GM18907 (cell line): Measurements from ENCODE around the gene LMAN2.

Experiments
- ATAC-seq: cut with Tn5 transposase; IDR thresholded peaks from one replicate; pipeline ENCODE4 v1.9.1; 2021; ENCODE audit warnings: mild to moderate bottlenecking, moderate library complexity; ENCODE audit not compliant: unreplicated experiment

The LMAN2 gene

DNA sequence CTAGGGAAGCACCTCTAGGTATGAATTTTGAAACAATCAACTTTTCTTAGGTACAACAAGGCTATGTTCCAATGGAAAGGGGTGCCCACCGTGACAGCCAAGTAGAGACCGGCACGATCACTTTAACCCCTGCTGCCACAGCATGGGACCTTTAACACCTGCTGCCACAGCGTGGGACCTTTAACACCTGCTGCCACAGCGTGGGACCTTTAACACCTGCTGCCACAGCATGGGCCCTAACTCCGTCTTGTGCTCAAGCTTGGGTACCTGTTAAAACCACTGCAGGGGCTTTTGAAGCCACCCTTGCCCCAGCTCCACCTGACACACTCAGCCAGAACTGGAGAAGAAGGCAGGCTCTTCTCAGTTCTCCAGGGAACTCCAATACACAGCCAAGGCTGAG is 21.6 kb downstream of the LMAN2 start:
- no peak for ATAC-seq

DNA sequence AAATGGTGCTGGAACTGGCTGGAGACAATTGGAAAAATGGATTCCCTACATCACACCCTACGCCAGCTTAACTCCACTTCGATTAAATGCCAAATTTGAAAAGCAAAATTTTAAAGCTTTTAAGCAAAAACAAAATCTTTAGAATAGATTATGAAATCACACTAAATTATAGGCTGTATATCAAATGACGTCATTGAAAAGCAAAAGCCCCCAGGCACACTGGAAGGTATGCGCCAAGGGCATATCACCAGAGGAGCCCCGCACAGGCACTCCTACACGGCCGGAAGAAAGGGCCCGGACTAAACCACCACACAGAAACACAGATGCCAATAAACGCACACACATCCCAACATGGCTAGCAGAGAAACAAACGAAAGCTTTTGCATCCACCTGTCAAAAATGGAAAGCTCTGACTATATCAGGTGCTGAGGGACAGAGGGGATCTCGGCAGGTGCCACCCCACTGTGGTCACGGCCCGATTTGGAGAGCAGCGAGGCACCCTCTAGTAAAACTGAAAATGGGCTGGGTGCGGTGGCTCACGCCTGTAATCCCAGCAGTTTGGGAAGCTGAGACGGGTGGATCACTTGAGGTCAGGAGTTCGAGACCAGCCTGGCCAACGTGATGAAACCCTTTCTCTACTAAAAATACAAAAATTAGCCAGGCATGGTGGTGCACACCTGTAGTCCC is 22.8 kb downstream of the LMAN2 start:
- no peak for ATAC-seq

DNA sequence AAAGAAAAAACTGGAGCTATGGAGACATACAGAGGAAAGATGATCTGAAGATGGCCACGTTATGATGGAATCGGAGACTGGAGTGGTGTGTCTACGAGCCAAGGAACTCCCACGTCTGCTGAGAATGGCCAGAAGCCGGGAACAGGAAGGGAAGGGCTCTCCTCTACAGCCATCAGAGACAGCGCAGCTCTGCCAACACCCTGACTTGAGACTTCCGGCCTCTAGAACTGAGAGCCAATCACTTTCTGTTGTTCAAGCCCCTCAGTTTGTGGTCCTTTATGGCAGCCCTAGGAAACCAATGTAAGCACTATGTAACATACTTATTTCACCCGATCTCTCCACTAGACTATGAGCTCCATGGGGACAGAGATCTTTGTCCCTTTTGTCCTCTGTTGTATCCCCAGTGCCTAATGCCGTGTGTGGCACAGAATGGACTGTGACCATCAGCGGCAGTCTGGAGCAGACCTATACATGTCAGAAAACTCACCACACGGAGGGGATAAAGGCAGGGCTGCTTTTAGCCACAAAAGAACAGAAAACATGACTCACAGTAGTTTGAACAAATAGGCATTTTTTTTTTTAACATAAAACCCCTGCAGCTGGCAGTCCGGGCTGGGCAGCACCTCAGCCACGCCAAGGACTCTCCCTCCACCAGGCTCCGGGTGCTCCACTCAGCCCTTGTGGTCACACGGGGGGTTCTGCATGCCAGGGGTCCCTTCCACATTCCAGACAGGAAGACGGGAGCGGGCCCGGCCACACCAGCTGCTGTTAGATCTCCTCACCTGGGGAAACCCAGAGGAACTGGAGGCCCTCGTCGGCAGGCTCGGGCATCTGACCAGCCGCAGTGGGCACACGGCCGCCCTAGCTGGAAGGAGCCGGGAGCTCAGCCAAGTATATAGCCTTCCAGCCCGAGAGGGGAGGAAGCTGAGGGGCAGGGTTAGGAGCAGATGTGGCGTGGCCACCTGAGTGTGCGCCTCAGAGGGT is 23.6 kb downstream of the LMAN2 start:
- ATAC-seq = no peak

DNA sequence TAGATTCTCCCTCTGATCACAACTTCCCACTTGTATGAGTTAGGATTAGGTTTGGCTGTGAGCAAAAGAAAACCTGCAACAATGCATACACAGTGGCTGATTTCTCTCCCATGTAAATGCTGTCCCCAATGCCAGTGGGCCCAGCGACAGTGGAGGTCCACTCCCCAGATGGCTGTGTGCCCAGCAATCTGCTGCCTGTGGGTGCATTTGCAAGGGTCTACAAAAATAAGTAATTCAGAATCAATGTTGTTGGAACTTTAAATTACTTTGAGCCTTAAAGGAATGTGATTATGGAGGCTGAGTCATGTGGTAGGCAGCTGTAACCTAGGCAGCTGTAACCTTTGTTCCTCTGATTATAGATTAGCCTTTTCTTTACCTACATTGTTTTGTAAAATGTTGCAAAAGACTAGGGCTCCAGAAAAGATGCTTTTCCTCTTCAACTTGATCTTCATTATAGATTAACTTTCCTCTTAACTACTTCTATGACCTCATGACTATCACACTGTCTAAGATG is 25.5 kb downstream of the LMAN2 start:
- ATAC-seq = no peak

DNA sequence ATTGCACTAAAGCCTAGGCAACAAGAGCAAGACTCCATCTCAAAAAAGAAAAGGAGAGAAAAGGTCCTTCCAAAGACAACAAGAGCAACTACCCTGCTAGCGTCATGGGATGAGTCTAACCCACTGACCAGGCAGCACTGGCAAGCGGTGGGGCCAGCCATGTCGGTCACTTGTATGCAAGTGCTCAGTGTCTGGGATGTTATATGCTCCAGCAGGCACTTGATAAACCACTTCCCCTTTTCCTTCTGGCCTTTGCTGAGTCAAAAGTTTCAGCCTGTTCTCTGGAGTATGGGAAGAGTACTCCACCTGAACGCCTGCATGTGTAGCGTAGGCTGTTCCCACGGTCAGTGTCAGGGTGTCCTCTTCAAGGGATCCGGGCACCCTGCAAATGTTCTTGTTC is 30.6 kb downstream of the LMAN2 start:
- ATAC-seq = no peak

DNA sequence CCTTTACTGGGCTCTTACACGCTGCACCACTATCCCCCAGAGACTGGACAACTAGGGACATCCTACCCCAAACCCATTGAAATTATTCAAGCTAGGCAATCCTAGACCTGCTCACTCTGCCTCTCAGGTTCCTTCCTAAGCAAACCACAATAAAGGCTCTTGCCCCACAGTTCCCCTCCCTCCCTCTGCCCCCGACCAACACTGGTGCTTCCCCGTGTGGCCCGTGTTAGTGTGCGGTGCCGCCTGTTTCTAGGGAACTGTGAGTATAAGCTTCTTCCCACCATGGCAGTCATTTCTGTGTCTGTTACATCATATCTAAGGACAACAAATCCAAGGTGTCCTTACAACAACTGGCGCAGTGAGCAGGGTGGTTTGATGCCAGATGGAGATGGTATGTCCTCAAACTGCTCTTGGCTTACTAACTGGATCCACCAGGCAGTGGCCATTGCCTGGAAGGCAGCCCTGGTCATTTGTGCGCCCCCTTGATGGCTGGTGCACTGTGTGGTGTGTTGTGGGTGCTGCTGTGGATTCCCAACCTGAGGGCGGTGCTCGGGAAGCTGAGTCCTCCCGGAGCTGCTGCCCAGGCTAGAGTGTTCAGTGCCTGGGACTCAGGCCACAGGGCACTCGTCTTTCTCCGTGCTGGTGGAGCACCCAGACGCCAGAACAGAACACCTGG is 31.4 kb downstream of the LMAN2 start:
- no peak for ATAC-seq

DNA sequence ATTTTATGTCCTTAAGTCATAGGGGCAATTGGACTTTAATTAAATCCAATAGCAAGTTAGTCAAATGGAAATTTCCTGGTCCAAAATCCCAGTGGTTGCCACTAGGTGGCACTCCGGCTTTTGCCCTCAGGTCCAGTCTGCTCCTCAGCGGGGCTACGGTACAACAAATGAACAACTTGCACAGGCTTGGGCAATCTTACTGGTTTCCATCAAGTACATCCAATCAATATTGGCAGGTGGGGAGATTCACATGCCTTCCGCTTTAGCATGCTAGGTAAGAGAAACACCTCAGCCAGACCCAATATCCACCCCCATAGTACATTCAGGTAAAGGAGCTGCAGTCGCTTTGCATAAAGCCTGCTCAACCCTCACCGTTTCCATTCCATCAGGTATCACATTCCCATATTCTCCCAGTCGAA is 33.5 kb downstream of the LMAN2 start:
- no peak for ATAC-seq

DNA sequence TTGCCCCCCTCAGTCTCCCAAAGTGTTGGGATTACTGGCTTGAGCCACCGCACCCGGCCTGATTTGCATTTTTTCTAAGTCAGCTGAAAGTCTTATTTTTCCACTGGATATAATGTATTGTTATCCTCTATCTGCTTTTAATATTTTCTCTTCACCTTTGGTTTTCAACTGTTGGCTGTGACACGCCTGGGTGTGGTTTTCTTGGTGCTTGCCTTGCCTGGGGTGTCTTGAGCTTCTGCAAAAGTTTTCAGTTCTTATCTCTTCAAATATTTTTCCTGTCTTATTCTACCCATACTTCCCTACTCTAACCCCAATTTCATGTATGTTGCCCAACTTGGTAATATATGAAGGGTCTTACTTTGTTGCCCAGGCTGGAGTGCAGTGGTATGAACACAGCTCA is 35.5 kb downstream of the LMAN2 start:
- ATAC-seq = no peak

DNA sequence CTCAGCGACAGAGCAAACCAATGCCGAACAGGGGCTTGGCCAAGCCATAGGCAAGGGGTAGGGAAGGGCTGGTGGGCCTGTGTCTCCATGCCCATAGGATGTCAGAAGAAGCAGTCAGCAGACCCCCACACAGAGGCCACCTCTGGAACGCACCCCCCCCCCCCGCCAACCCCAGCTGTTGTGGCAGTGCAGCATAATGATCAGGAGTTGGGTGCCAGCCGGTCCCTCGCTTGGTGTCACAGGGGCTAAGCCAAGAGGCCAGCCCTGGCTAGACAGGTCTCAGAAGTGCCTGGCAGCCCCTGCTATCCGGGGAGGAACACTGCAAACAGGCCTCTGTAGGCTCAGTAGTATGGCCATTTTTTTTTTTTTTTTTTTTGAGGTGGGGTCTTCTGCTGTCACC is 36.1 kb downstream of the LMAN2 start:
- ATAC-seq = no peak

DNA sequence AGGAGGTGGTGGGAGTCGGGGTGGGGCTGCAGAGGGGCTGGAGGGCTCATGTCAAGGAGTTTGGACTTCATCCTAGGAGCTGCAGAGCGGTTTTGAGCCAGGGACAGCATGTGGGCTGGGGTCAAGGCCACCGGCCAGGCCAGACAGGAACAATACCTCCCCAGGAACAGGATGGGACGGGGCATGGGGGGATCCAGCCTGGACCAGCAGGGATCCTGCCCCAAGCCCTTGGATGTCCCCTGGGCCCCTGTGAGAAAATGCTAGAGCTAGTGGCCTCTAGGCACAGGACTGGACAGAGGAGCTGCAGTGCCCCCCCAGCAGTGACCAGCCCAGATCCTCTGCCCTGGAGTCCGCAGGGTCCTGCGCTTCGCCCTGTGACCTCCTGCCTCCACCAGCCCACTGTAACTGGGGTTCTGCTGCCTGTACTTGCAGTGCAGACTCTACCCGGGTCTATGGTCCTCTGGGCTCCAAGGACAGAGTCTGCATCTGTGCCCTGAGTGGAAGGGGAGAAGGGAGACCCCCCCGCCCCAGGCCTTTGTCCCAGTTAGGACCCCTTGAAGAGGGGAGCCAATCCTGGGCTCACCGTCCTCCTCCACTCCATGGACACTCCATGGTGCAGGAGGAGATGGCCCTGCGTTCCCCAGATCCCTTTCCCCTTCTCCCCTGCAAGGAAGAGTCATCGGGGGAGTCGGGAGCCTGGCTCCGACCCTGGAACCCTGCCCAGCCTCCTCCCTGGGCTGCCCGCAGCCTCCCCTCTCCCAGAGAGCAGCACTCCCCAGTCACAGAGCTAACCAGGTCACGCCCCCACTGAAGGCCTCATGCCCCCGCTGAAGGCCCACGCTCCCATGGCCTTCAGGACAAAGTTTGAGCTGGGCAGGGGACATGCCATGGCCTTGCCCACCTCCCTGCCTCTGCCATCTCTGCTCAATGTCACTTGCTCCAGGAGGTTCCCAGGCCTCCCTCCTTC is 36.8 kb downstream of the LMAN2 start:
- no peak for ATAC-seq

DNA sequence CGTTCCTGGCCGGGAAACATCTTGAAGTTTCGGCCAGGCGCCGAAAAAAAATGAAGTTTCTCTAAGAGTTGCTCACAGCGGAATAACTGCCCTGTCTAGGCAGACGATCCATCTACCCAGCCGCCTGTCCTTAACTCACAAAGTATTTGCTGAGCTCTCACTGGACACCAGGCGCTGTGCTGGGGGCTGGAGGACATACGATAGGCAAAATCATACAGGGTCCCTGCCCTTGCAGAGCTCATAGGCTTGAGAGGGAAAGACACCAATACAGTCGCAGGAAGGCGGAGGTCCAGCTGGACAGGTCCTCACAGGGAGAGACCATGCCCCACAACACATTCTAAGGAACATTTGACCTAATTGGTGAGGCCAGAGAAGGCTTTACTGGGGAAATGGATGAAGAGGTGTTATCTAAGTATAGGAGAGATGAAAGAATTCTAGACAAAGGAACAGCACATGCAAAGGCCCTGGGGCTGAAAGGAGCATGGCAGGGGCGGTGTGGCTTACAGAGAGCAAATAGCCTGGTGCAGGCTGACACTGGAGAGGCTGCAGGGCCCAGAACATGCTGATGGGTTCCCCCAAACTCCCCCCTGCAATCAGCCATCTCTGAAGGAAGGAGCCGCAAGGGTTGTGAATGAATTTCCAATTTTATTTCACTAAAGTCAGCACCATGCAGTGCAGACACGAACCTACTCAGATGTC is 37.8 kb downstream of the LMAN2 start:
- no peak for ATAC-seq

DNA sequence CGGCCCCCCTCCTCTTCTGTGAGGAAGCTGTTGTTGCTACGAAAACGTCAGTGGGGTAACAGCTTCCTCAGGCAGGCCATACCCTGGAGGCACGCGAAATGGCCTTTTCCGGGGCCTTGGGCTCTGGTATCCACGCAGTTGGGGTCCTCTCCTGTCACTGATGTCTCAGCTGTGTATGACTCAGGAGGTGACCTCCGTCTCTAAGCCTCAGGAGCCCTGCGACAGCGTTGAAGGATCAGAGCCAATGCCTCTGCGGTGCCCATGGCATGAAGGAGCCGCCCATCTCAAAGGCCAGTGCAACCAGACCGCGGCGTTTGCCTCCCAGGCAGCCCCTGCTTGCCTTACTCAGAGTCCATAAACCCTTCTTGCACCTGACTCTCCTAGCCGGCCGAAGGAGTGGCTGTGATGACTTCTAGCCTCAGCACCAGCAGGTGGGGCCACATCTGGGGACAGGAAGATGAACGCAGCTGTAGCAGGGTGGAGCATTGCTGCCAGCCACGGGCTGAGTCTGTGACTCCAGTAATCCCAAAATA is 38.8 kb downstream of the LMAN2 start:
- ATAC-seq = peak; percentile 24

DNA sequence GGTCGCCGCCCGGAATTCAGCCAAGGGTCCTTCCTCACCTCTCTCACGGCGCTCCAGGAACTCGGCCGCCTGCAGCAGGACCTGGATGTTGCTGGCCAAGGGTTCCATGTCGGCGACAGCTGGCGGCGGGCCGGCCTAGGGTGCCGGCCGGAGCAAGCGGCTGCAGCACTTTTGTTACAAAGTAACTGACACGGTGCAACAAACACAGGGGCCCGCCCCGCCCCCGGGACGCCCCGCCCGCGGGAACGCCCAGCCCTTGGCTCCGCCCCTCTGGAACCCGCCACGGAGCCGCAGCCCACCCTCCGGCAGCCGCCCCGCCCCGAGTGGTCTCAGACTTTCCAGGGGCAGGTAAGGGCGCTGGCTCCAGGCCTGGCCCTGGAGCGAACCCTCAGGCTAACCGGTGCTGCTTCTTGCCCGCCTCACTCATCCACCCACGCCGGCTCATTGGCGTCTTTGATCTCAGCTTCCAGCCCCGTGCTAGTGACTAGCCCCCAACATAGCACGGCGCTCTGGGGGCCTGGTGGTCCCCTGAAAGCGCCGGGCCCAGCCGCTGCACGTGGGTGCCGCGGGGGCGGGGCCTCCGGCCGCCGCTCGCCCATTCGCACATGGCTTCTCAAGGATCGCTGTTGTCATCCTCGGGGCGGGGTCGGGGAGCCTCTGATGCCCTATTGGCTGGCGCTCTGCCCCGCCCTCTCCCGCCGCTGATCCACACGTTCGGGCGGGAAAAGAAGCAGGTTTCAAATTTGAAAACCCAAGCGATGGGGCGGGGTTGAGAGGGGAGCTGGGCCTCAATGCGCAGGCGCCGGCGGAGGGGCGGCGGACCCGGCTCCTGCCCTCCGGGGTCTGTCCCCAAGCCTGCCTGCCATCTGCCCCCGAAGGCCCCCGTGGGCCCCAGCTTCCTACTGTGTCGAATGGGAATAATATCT is 39.5 kb downstream of the LMAN2 start, which contains the start of gene MXD3:
MXD3 (minus strand) TSS at position 176 of the 926 bp plus-strand sequence; CDS start at position 108, 68 bp downstream.
- ATAC-seq = peak; percentile 76

DNA sequence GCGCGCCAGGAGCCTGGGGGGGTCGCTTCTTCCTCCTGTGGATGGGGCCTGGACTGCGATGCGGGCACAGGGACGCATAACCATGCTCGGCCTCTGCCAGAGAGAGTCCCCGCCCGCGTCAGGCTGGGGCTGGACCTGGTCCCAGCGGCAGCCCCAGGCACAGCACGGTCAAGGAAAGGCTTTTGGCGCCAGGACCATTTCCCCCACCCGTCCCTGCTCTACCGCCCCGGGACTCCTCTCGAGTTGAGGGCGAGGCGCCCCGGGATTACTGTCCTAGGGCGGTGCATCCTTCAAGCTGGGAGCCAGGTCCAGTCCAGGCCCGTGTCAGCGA is 40.1 kb downstream of the LMAN2 start:
- peak; percentile 2 for ATAC-seq

DNA sequence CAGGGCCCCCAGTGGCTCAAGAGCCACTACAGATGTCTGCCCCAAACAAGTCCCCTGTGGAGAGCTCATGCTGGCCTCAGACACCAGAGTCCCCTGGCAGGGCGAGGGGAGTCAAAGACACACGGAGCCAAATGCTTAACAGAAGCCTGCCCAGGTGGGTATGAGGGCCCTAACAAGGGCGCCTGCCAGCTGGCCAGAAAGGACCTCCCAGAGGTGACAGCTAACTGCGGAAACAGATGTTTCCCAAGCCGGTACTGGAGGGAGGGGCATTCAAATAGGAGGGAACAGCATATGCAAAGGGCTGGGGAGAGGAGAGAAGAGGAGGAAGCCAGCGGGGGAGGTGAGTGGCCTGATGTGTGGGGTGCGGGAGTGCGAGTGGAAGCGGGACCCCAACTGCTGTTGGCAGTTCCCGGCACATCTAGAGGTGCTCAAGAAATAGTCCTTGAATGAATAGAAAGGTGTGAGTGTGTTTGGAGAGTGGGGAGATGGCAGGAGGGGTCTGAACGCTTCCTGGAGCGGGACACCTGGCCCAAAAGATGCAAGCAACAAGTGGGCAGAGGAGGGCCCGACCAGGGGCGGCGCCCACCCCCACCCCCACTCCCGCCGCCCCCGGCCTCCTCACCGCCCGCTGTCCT is 40.6 kb downstream of the LMAN2 start:
- no peak for ATAC-seq

DNA sequence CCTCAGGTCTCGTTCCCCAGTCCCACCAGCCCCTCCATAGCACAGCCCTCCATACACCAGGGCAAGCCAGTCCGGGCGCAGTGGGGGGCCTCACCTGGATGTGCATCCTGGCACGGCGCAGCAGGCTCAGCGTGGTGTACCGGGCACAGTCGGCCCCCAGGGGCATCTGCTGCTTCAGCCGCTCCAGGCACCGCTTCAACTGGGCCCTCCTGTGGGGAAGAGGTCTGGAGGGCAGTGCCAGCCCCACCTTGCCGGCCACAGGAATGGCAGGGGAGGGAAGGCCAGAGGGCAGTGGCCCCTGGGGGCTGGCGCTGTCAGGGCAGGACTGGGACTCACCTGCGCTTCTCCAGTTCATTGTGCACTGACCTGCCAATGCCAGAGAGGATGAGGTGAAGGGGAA is 41.1 kb downstream of the LMAN2 start:
- no peak for ATAC-seq

DNA sequence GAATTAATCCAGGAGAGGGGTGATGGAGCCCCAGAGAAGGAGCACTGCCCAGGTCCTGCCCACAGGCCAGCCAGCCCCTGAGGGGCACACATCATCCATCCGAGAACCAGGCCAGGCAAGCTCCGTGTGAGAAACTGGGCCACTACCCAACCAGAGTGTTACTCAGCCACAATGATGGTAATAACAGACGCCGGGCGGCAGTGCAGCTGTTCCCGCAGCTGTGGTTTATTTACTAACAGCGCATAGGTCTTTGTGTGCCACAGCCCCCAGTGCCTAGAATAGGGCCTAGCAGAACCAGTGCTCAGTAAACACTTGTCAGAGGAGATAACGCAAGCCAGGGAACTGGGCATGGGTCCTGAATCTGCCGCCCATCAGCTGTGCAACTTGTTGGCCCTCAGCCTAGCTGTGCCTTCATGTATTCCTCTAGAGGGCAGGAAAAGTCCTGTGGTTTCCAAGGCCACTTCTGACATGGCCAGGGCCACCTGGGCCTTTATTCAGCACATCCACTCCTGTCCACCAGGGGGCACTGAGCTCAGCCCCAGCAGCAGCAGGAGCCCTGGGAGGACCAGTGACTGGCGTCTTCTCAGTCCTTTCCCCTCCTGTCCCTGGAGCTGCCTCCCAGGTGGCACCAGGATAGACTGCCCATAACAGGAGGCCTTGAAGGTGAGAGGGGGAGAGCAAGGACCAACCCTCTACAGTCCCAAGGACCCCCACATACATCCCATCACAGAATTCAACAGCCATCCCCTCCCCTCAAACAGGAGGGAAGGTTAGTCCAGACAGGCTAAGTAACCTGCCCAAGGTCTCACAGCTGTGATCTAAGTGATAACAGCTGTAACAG is 41.9 kb downstream of the LMAN2 start:
- ATAC-seq = no peak
